GM23248 (cell line): ENCODE data around the gene PTPRD. TPM values are rescaled to one million over a fixed set of nuclear protein-coding genes. Genes with fewer than 3 reads are reported as not detected.

Source experiments
- DNase-seq: peaks from one replicate; pipeline ENCODE4 v3.0.0-alpha.2; 2015
- H2AFZ ChIP-seq: fragments of 200-600 bp; sonication (generic); 2 replicates; pipeline ENCODE4 v1.6.1; 2016; ENCODE audit warnings: antibody characterized with exemption
- H3F3A ChIP-seq: fragments of 200-600 bp; sonication (generic); 2 replicates; pipeline ENCODE4 v1.6.1; 2016; ENCODE audit warnings: mild to moderate bottlenecking, antibody characterized with exemption, mixed run types; ENCODE audit not compliant: insufficient read depth
- H3K27ac ChIP-seq: fragments of 200-600 bp; sonication (generic); 2 replicates; pipeline ENCODE4 v1.5.1; 2016; ENCODE audit warnings: mild to moderate bottlenecking
- H3K27me3 ChIP-seq: fragments of 200-600 bp; sonication (generic); replicated peaks from 2 replicates; pipeline ENCODE4 v1.6.1; 2016; ENCODE audit warnings: mild to moderate bottlenecking; ENCODE audit not compliant: insufficient read depth
- H3K36me3 ChIP-seq: fragments of 200-600 bp; sonication (generic); 2 replicates; pipeline ENCODE4 v1.6.1; 2016; ENCODE audit warnings: low read depth, mild to moderate bottlenecking
- H3K4me1 ChIP-seq: fragments of 200-600 bp; sonication (generic); 2 replicates; pipeline ENCODE4 v1.6.1; 2016; ENCODE audit warnings: mild to moderate bottlenecking; ENCODE audit not compliant: insufficient read depth
- H3K4me2 ChIP-seq: fragments of 200-600 bp; sonication (generic); one replicate; pipeline ENCODE4 v1.6.1; 2016; ENCODE audit warnings: mild to moderate bottlenecking; ENCODE audit not compliant: unreplicated experiment
- H3K4me3 ChIP-seq: fragments of 200-600 bp; sonication (generic); 2 replicates; pipeline ENCODE4 v1.5.1; 2016; ENCODE audit warnings: mild to moderate bottlenecking
- H3K79me2 ChIP-seq: fragments of 200-600 bp; sonication (generic); 2 replicates; pipeline ENCODE4 v1.6.1; 2016; ENCODE audit warnings: mild to moderate bottlenecking; ENCODE audit not compliant: insufficient read depth
- H3K9ac ChIP-seq: fragments of 200-600 bp; sonication (generic); 2 replicates; pipeline ENCODE4 v1.6.1; 2016; ENCODE audit warnings: mild to moderate bottlenecking
- H3K9me2 ChIP-seq: fragments of 200-600 bp; sonication (generic); 2 replicates; pipeline ENCODE4 v1.6.1; 2016; ENCODE audit warnings: mixed run types, mild to moderate bottlenecking, moderate library complexity; ENCODE audit not compliant: insufficient read depth
- H3K9me3 ChIP-seq: fragments of 200-600 bp; sonication (generic); one replicate; pipeline ENCODE4 v1.6.1; 2017; ENCODE audit warnings: low read depth
- H4K20me1 ChIP-seq: fragments of 200-600 bp; sonication (generic); 2 replicates; pipeline ENCODE4 v1.6.0; 2016; ENCODE audit not compliant: insufficient read depth
- EZH2 ChIP-seq: fragments of 200-600 bp; sonication (generic); IDR thresholded peaks from 2 replicates; pipeline ENCODE4 v1.6.1; 2018; ENCODE audit warnings: antibody characterized with exemption, mild to moderate bottlenecking; ENCODE audit not compliant: insufficient read depth, poor library complexity, severe bottlenecking
- EZH2phosphoT487 ChIP-seq: fragments of 200-600 bp; sonication (generic); IDR thresholded peaks from 2 replicates; pipeline ENCODE4 v1.6.1; 2018; ENCODE audit warnings: antibody characterized with exemption, moderate library complexity, mild to moderate bottlenecking, low read depth; ENCODE audit not compliant: insufficient read depth
- WGBS, 2 experiments: methylation state at CpG; one replicate each; pipeline ENCODE4 v1.1.6; 2015 to 2017; ENCODE audit warnings: low lambda C conversion rate in 2 of 2, low coverage in 1 of 2; ENCODE audit errors: missing lambda C conversion rate in 2 of 2; 5-methylcytosine and 5-hydroxymethylcytosine counted together
- in situ Hi-C: fragments of 300-500 bp; cut with MboI; formaldehyde crosslinking; loops from 2 replicates; pipeline ENCODE4 v1.15.0; 2020
- polyA plus RNA-seq: library from polyadenylated mRNA; unstranded; fragments of >200 nt; fragmentation: Nextera tagmentation; extraction: Ambion mirVana; gene quantifications from 2 replicates; pipeline ENCODE4 v1.2.1, GENCODE V29; 2016
- total RNA-seq: library from RNA; depleted of rRNA; stranded (reverse); fragments of >200 nt; shearing (Covaris generic); gene quantifications from 2 replicates; pipeline ENCODE4 v1.2.3, GENCODE V29; 2014

The PTPRD gene
- total and polyA plus RNA-seq, 2 experiments from 2014 or later = 0.05 TPM; not detected in 1

DNA sequence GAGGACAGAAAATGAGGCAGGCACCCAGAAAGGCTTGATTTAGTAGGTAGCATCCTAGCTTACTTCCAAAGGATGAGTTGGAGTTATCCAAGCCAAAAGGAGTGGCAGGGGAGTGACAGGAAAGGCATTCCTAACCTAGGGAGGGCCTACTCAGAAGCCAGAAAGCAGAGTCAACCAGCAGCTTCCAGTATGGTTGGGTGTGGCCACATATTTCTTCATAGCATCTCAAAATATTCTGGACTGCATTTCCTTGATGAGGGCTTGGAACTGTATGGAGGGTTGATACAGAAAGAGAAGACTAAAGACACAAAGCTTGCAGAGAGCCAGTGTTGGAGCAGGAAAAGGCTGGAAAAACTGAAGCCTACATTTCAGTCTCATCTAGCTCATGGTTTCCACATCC, 2156.5 kb downstream of the PTPRD start:
- Histone ChIP-seq H3K27me3 (no peaks in the 10 kb centered on the region), H3K36me3 (no peaks in the 10 kb centered on the region), H2AFZ (no peak overlapping the region), H3K27ac (no peak overlapping the region), H3K9me3 (no peaks in the 10 kb centered on the region), H3K9me2 (no peaks in the 10 kb centered on the region), H3K4me1 (no peaks in the 10 kb centered on the region), H3K79me2 (no peaks in the 10 kb centered on the region), H3F3A (no peaks in the 10 kb centered on the region), H3K4me3 (no peak overlapping the region), H4K20me1 (no peaks in the 10 kb centered on the region), H3K9ac (no peak overlapping the region), H3K4me2 (no peak overlapping the region)
- no peak for DNase-seq
- in situ Hi-C loops = no loop called here
- TF ChIP-seq EZH2 = no peak
- TF ChIP-seq EZH2phosphoT487 = no peak

DNA sequence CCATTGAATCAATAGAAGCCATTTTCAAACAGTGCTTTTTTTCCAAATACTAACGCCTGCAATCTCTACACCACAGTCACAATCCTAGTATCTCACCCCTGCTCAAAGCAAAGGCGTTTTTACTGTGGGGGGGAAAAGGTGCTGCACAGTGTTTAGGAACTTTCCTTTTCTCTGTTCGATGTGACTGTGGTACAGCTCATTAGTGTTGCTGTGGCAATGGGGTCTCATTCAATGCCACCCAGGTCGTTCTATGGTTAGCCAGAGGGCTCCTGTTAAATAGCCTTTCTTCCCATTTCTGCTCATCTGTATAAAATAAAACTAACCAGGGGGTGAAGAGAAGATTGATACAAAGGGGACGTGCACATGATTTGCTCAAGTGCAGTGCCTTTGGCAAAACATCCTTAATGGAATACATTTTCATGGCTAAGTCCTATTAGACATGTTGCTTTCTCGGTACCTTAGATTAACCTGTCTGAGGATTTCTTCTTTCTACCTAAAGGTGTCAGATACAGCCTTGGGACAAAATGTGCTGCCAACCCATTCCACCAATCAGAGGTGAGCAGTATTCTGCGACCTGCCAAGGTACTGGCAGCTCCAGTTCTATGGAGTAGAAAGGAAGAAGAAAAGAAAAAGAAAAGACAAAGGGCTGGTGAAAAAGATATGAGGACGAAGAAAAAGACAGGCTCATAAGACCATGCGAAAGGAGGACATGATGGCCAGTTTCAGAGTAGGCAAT, 2161.8 kb downstream of the PTPRD start:
- no peak overlapping the region for H3K4me3 ChIP-seq
- H3K27ac ChIP-seq = no peak overlapping the region
- no peaks in the 10 kb centered on the region for H3K27me3 ChIP-seq
- H3K79me2 ChIP-seq = no peaks in the 10 kb centered on the region
- no peaks in the 10 kb centered on the region for H3K9me3 ChIP-seq
- H3F3A ChIP-seq = no peaks in the 10 kb centered on the region
- H4K20me1 ChIP-seq = no peaks in the 10 kb centered on the region
- no peak overlapping the region for H3K9ac ChIP-seq
- no peaks in the 10 kb centered on the region for H3K36me3 ChIP-seq
- H3K4me1 ChIP-seq = no peaks in the 10 kb centered on the region
- no peak overlapping the region for H2AFZ ChIP-seq
- no peaks in the 10 kb centered on the region for H3K9me2 ChIP-seq
- no peak for DNase-seq
- TF ChIP-seq EZH2 (no peak), EZH2phosphoT487 (no peak)
- WGBS, 2 experiments = 10 to 13% methylated on average over 8 to 9 of the region's 9 CpGs
- in situ Hi-C loops = no loop called here
- H3K4me2 ChIP-seq = no peak overlapping the region

DNA sequence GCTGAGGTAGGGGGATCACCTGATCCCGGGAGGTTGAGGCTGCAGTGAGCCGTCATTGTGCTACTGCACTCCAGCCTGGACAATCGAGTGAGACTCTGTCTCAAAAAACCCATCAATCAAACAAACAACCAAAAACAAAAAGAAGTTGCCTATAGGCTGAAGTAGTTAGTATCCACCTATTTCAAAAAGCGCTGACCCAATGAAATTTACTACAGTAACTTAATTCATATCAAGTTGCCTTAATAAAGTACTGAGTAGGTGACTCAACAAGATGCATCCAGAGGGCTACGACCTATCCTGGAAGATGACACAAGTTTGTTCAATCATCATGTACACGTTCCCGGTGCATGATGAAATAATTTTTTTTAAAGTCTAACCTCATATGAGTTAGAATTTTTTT, 2164.6 kb downstream of the PTPRD start:
- in situ Hi-C loops = no loop called here
- no peak overlapping the region for H3K9ac ChIP-seq
- TF ChIP-seq EZH2phosphoT487 (no peak), EZH2 (no peak)
- 26 to 34% methylated on average over 7 of the region's 7 CpGs for WGBS, 2 experiments
- H3K27me3 ChIP-seq = no peaks in the 10 kb centered on the region
- no peaks in the 10 kb centered on the region for H3K9me3 ChIP-seq
- no peak for DNase-seq
- no peaks in the 10 kb centered on the region for H3K4me1 ChIP-seq
- H3K4me3 ChIP-seq = no peak overlapping the region
- H2AFZ ChIP-seq = no peak overlapping the region
- no peak overlapping the region for H3K4me2 ChIP-seq
- no peak overlapping the region for H3K27ac ChIP-seq
- H3K36me3 ChIP-seq = no peaks in the 10 kb centered on the region
- H3K79me2 ChIP-seq = no peaks in the 10 kb centered on the region
- no peaks in the 10 kb centered on the region for H4K20me1 ChIP-seq
- H3K9me2 ChIP-seq = no peaks in the 10 kb centered on the region
- H3F3A ChIP-seq = no peaks in the 10 kb centered on the region

DNA sequence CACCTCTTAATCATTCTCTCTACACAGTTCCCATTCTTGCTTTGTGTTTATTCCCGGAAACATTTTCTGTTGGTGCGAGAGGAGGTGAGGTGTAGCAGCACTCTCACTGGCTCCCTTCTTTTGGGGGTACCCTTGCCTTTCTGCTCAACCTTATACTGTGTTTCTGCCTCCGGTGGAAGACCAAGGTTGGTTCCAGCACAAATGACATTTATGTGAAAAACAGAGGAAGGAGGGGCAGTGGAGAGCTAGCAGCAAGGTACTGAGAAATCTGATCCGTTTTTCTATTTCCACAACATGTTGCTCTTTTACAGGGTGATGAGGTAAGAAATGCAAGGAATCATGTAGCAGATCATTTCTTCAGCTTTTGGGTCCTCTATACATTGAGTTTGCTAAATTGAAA, 2165.2 kb downstream of the PTPRD start:
- 15 to 19% methylated on average over 4 of the region's 4 CpGs for WGBS, 2 experiments
- Histone ChIP-seq H3K4me3 (no peak overlapping the region), H3F3A (no peaks in the 10 kb centered on the region)

DNA sequence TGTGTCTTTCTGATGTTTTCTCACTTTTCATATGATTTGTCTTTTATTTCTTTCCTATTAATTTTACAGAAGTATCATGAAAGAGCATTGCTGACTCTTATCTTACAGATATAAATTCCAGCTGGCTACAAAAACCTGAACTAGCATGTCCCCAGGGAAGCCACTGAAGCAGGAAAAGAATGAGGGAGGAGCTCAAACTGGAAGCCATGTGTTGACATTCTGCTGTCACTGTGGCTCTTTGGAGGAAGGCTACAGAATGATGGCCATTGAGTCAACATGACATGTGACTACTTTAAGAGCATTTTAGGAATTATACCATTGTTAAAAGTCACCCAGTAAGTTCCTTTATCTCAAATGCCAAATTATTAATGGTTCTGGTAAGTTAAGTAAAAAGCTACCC, 2174.9 kb downstream of the PTPRD start:
- H3K27ac ChIP-seq = no peak overlapping the region
- no peak overlapping the region for H3K4me3 ChIP-seq
- no peak for DNase-seq
- TF ChIP-seq EZH2phosphoT487 (no peak), EZH2 (no peak)
- in situ Hi-C loops = no loop called here
- no peaks in the 10 kb centered on the region for H3K79me2 ChIP-seq
- H3K36me3 ChIP-seq = no peaks in the 10 kb centered on the region
- H3K9me3 ChIP-seq = no peaks in the 10 kb centered on the region
- H3K9me2 ChIP-seq = no peaks in the 10 kb centered on the region
- H3K27me3 ChIP-seq = no peaks in the 10 kb centered on the region
- H4K20me1 ChIP-seq = no peaks in the 10 kb centered on the region
- no peak overlapping the region for H2AFZ ChIP-seq
- H3K4me2 ChIP-seq = no peak overlapping the region
- H3K4me1 ChIP-seq = no peaks in the 10 kb centered on the region
- no peaks in the 10 kb centered on the region for H3F3A ChIP-seq
- no peak overlapping the region for H3K9ac ChIP-seq

More for the DNA sequence above, 2165.2 kb downstream of the PTPRD start:
- in situ Hi-C loops = no loop called here
- no peak overlapping the region for H3K4me2 ChIP-seq
- no peaks in the 10 kb centered on the region for H3K9me2 ChIP-seq
- TF ChIP-seq EZH2 (no peak), EZH2phosphoT487 (no peak)
- no peak for DNase-seq
- H2AFZ ChIP-seq = no peak overlapping the region
- no peaks in the 10 kb centered on the region for H4K20me1 ChIP-seq
- no peaks in the 10 kb centered on the region for H3K27me3 ChIP-seq
- H3K27ac ChIP-seq = no peak overlapping the region
- H3K9ac ChIP-seq = no peak overlapping the region
- H3K9me3 ChIP-seq = no peaks in the 10 kb centered on the region
- H3K36me3 ChIP-seq = no peaks in the 10 kb centered on the region
- no peaks in the 10 kb centered on the region for H3K79me2 ChIP-seq
- H3K4me1 ChIP-seq = no peaks in the 10 kb centered on the region
